ENCODE measurements around the gene SNX11.

SNX11 gene

DNA sequence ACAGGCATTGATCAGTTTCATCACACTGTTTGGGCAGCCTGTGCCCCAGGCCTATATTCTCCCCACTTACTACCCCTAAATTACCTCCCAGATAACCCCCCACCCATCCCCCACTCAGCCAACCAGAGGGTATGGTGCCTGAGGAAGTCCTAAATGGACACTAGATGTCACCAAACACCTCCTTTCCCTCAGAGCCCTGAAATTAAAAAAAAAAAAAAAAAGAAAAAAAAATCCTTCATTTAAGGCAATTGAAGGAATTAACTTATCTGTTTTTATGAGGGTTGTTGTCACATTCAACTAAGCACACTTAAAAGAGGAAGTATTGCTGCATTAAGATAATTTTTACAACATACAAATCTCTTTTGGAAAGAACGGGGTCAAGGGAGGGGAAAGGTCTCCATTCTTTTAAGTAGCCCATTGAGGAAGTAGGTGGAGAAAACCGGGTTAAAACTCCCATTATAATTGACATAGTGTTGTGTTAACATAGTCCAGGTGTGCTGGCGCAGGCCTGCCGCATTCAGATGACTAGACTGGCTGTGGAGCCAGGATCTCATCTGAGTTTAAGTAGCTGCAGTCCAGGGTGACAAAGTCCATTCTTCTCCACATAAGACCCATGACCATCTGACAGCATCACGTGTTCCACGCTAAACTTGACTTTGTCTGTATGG lies 46.3 kb downstream of the SNX11 start:
- FAIRE-seq (no peak), DNase-seq (ENCODE audit: insufficient read length) (no peak)

DNA sequence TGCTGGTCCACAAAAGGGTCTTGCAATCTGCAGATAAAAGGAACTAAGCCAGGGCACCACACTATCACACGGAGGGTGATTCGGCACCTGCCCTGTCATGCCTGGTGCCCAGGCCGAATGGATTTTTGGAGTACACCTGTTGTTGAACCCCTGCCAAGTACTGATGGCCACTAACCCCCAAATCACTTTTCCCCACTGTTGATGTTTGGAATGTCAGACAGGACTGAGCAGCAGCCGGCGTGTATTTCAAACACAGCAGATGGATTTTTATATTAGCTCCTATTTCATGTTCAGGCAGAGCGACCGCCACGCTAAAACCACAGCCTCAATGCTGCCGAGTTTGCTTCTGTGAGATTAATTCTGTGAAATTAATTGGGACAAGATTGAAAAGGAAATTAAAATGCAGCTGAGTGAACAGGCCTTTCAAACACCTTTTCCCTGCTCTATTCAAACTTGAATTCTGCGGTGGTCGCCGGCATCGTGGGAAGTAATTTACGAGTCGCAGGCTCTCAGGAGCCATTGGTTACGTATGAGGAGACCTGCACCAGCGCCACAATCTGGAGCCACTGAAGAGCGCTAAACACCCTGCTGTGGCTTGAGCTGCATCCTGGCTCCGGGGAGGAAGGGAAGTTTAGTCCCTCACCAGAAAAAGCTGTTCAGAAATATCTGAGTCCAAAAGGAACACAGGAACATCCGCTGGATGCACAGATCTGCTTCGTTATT lies 48.5 kb downstream of the SNX11 start:
- DNase-seq (ENCODE audit: insufficient read length) (no peak), FAIRE-seq (no peak)

More for the DNA sequence above, 46.3 kb downstream of the SNX11 start:
- no peak for TF ChIP-seq POLR2AphosphoS5 (IDR thresholded peaks at IDR 0.05; ENCODE audit: low read depth, low read length)
- TF ChIP-seq POLR2A (IDR thresholded peaks at IDR 0.05; ENCODE audit: low read depth, low read length) = no peak
- TF ChIP-seq TAF1 (IDR thresholded peaks at IDR 0.05; ENCODE audit: borderline replicate concordance, low read depth, low read length) = no peak

DNA sequence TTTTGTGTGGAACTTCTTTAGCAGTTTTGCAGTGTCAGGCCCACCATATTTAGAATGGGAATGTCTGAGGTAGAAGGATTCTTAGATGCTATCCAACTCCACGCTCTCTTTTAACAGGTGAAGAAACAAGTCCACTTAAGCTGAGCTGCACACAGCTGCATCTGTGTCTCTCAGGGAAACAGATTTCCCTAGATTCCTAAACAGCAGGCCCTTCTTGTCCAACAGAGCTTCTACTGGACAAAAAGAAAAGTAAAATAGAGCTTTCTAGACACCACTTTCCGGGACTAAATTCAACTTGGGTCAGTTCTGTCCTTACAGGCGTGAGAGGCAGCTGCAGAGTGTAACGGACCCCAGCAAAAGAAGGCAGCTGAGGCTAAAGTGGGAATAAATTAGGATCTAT lies 51.7 kb downstream of the SNX11 start:
- no peak for FAIRE-seq
- no peak for DNase-seq (ENCODE audit: insufficient read length)
- TF ChIP-seq TAF1 (IDR thresholded peaks at IDR 0.05; ENCODE audit: borderline replicate concordance, low read depth, low read length) (no peak), POLR2A (IDR thresholded peaks at IDR 0.05; ENCODE audit: low read depth, low read length) (no peak), POLR2AphosphoS5 (IDR thresholded peaks at IDR 0.05; ENCODE audit: low read depth, low read length) (no peak)

More for the DNA sequence above, 48.5 kb downstream of the SNX11 start:
- TF ChIP-seq POLR2A (IDR thresholded peaks at IDR 0.05; ENCODE audit: low read depth, low read length) (no peak), TAF1 (IDR thresholded peaks at IDR 0.05; ENCODE audit: borderline replicate concordance, low read depth, low read length) (no peak), POLR2AphosphoS5 (IDR thresholded peaks at IDR 0.05; ENCODE audit: low read depth, low read length) (no peak)

DNA sequence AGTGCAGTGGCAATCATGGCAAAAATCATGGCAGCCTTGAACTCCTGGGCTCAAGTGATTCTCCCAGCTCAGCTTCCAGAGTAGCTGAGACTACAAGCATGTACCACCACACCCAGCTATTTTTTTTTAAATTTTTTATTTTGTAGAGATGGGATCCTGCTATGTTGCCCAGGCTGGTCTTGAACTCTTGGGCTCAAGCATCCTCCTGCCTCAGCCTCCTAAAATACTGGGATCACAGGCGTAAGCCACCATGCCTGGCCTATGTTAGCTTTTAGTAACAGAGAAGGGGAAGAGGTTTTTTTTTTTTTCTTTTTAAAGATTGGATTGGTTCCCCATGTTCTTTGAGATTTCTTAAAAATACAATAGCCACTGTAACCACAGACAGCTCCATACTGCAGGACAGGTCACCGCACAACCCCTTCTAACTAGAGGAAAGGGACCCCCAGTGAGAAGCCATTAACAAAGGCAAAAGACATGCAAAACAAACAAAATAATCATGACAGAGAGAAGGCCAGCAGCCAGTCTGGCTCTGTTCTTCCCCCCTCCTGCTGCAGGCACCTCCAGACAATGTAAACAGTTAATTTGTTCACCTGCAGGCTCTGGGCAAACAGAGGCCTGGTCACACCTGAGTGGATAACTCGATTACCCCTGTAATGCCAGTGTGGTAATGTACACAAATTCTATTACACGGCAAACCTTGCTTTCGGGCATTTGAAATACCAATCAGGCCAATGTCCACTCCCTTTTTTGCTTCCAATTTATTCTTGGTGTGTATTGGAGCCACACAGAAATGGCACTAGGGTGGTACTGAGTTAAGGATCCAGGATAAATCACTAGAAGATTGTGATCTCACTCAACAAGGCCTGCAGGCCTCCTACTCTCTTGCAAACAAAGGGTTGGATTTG lies 52.9 kb downstream of the SNX11 start:
- FAIRE-seq = no peak
- no peak for DNase-seq (ENCODE audit: insufficient read length)
- no peak for TF ChIP-seq POLR2A (IDR thresholded peaks at IDR 0.05; ENCODE audit: low read depth, low read length)
- TF ChIP-seq POLR2AphosphoS5 (IDR thresholded peaks at IDR 0.05; ENCODE audit: low read depth, low read length) = no peak
- TF ChIP-seq TAF1 (IDR thresholded peaks at IDR 0.05; ENCODE audit: borderline replicate concordance, low read depth, low read length) = no peak

DNA sequence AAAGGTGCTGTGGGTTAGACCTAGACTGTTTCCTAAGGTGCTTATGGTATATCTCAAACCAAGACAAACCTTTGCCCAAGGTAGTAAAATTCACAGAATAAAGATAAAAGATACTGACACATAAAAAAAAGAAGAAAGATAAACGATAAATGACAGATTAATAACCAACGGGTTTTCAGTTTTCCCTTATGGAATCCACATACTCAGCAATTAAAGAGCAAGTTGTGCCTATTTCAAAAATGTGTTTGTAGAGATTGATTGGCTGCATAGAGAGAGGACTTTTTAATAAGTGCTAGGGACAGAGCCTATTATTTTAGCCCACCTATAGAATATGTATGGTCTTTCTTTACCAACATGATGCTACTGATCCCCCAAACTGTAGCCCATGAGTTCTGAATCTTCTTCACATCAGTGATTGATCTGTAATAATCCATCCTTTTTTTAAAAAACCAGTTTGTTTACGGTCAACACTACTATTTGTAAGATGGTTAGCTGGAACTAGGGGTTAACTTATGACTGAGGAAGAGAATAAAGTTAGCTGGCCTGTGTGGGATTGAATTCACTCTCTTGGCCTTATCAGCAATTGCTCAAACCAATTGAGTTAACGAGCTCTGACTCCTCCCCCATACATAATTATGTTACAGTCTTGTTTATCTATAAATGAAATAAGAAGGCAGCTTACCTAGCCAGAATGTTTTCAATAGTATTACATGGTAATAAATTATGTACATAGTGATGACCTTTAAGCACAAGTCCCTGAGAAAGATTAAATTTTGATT lies 53.8 kb downstream of the SNX11 start:
- TF ChIP-seq POLR2A (IDR thresholded peaks at IDR 0.05; ENCODE audit: low read depth, low read length) (no peak), POLR2AphosphoS5 (IDR thresholded peaks at IDR 0.05; ENCODE audit: low read depth, low read length) (no peak), TAF1 (IDR thresholded peaks at IDR 0.05; ENCODE audit: borderline replicate concordance, low read depth, low read length) (no peak)
- no peak for DNase-seq (ENCODE audit: insufficient read length)
- FAIRE-seq = no peak

DNA sequence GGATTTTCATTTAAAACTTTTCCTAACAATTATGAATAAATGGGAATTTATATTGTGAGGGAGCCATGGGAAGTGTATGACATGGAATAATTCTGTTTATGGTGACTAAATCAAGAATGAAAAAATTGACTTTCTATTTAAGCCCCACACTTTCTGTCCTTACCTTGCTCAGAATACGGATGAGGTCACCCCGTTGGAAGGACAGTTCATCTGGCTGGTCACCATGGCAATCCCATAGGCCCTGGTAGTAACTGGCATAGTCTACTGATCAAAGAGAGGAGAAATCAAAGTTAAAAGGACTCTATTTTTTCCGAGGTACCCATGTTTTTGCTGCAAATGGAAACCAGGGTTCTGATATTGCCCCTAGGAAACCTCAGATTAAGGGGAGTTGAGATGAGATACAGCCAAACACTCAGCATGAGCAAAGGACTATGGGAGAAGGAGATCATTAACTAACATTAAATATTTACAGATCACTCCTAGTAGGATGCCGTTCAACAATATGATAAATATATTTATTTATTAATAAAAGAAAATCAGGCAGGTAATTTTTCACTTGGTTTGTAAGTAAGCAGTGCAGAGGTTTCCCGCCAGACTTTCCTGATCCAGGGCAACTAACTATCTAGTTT lies 54.9 kb downstream of the SNX11 start:
- TF ChIP-seq TAF1 (IDR thresholded peaks at IDR 0.05; ENCODE audit: borderline replicate concordance, low read depth, low read length) (no peak), POLR2AphosphoS5 (IDR thresholded peaks at IDR 0.05; ENCODE audit: low read depth, low read length) (no peak), POLR2A (IDR thresholded peaks at IDR 0.05; ENCODE audit: low read depth, low read length) (no peak)
- FAIRE-seq (no peak), DNase-seq (ENCODE audit: insufficient read length) (no peak)

DNA sequence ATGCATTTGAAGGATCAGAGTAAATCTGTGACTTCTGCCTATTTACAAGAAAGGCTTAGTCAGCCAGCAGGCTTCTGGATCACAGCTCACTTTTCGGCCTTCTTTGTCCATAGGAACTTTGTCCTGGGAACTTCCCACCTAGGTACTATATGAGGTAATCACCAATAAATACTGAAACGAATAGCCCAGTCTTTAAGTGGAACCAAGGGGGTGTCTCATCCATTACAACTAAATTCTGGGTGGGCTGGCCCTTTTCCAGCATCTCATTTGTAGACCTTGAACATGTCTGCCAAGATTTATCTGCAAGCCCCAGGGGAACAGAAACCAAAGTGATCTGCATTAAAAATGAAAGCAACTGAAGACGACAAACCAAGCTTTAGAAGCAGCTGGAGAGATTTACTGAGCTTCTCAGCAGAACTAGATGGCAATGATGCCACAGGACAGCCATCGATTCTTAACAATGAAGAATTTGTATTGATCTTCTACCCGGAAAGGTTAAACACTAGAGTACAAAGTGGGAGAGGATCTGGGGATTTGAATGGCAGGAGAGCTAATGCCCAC lies 55.5 kb downstream of the SNX11 start:
- no peak for TF ChIP-seq POLR2A (IDR thresholded peaks at IDR 0.05; ENCODE audit: low read depth, low read length)
- TF ChIP-seq TAF1 (IDR thresholded peaks at IDR 0.05; ENCODE audit: borderline replicate concordance, low read depth, low read length) = no peak
- TF ChIP-seq POLR2AphosphoS5 (IDR thresholded peaks at IDR 0.05; ENCODE audit: low read depth, low read length) = no peak
- no peak for DNase-seq (ENCODE audit: insufficient read length)
- peak; percentile 83 for FAIRE-seq

DNA sequence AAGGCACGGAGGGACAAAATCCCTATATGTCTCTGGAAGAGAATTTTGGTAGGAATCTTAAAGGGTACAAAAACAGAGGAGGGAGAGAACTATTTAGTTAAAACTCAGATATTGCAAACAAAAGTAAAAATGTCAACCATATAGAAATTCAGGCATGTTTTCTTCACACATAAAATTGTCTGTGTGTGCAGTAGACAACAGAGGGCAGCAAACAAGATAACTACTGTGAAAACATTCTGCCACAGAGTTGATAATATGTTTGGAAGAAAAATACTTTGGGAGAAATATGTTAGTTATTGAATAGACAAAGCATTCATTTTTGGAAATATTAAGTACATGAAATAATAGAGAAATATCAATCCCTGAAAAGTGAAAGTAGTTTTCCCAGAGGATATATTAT lies 56.2 kb downstream of the SNX11 start:
- FAIRE-seq = no peak

DNA sequence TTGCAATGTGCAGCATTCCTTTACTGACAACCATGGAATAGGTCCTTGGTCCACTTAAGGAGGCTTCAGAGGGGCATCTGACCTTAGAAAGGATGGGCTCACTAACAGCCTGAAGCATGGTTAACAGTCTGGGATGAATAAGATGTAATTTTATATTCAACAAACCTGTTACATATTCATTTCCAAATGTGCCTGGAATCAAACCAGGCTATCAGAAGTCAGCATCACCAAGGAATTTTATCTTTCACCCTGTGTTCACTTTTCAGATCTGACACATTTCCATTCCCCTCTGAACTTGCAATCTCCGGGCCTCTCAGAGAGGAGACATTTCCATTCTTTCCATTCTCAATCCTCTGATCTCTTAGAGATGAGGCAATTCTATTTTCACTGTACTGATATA lies 62.4 kb downstream of the SNX11 start:
- no peak for FAIRE-seq
- TF ChIP-seq POLR2AphosphoS5 (IDR thresholded peaks at IDR 0.05; ENCODE audit: low read depth, low read length) = no peak
- no peak for TF ChIP-seq POLR2A (IDR thresholded peaks at IDR 0.05; ENCODE audit: low read depth, low read length)
- no peak for TF ChIP-seq TAF1 (IDR thresholded peaks at IDR 0.05; ENCODE audit: borderline replicate concordance, low read depth, low read length)

More for the DNA sequence above, 56.2 kb downstream of the SNX11 start:
- DNase-seq (ENCODE audit: insufficient read length) = no peak
- TF ChIP-seq TAF1 (IDR thresholded peaks at IDR 0.05; ENCODE audit: borderline replicate concordance, low read depth, low read length) (no peak), POLR2AphosphoS5 (IDR thresholded peaks at IDR 0.05; ENCODE audit: low read depth, low read length) (no peak), POLR2A (IDR thresholded peaks at IDR 0.05; ENCODE audit: low read depth, low read length) (no peak)

More for the DNA sequence above, 62.4 kb downstream of the SNX11 start:
- DNase-seq (ENCODE audit: insufficient read length) = no peak
